Neural cell (in vitro differentiated cells): ENCODE data around the gene VIPR1. TPM values are rescaled to one million over a fixed set of nuclear protein-coding genes. Genes with fewer than 3 reads are reported as not detected.

ENCODE experiments used
- H2AFZ ChIP-seq: fragments of 200-600, 300-800 bp; sonication (generic), shearing (Covaris generic); 2 replicates; pipeline ENCODE4 v1.6.0; 2014; ENCODE audit warnings: low read depth, mild to moderate bottlenecking, antibody characterized with exemption, low read length, moderate library complexity
- H3F3A ChIP-seq: fragments of 200-600 bp; shearing (Covaris generic); 2 replicates; pipeline ENCODE4 v1.6.1; 2016; ENCODE audit warnings: mild to moderate bottlenecking, moderate library complexity, mixed read lengths, antibody characterized with exemption, low read length; ENCODE audit not compliant: insufficient read depth, poor library complexity, severe bottlenecking
- H3K27ac ChIP-seq: fragments of 200-600, 300-800 bp; sonication (generic), shearing (Covaris generic); 2 replicates; pipeline ENCODE4 v1.5.1; 2014; ENCODE audit warnings: mild to moderate bottlenecking, low read length, moderate library complexity
- H3K27me3 ChIP-seq: fragments of 300-800, 200-600 bp; sonication (generic), shearing (Covaris generic); 2 replicates; pipeline ENCODE4 v1.6.0; 2014; ENCODE audit warnings: mild to moderate bottlenecking, low read depth, low read length, moderate library complexity; ENCODE audit not compliant: insufficient read depth
- H3K36me3 ChIP-seq: fragments of 300-800, 200-600 bp; sonication (generic), shearing (Covaris generic); 2 replicates; pipeline ENCODE4 v1.5.1; 2014; ENCODE audit warnings: mild to moderate bottlenecking, antibody characterized with exemption, low read length, moderate library complexity; ENCODE audit not compliant: insufficient read depth
- H3K4me2 ChIP-seq: fragments of 300-800, 200-600 bp; sonication (generic), shearing (Covaris generic); 2 replicates; pipeline ENCODE4 v1.6.0; 2014; ENCODE audit warnings: mild to moderate bottlenecking, low read length
- H3K4me3 ChIP-seq: fragments of 300-800, 200-600 bp; sonication (generic), shearing (Covaris generic); 2 replicates; pipeline ENCODE4 v1.5.1; 2014; ENCODE audit warnings: mild to moderate bottlenecking, low read length, moderate library complexity
- H3K79me2 ChIP-seq: fragments of 200-600 bp; shearing (Covaris generic); replicated peaks from 2 replicates; pipeline ENCODE4 v1.6.0; 2014; ENCODE audit warnings: mild to moderate bottlenecking, low read length, moderate library complexity; ENCODE audit not compliant: insufficient read depth
- H3K9ac ChIP-seq: fragments of 300-800, 200-600 bp; sonication (generic), shearing (Covaris generic); 2 replicates; pipeline ENCODE4 v1.6.1; 2016; ENCODE audit warnings: mild to moderate bottlenecking, low read length, mixed read lengths
- H3K9me2 ChIP-seq: fragments of 200-600 bp; shearing (Covaris generic); 2 replicates; pipeline ENCODE4 v1.6.1; 2016; ENCODE audit warnings: mild to moderate bottlenecking, low read length, mixed read lengths; ENCODE audit not compliant: insufficient read depth
- H3K9me3 ChIP-seq: fragments of 200-600, 300-800 bp; sonication (generic), shearing (Covaris generic); 2 replicates; pipeline ENCODE4 v1.6.1; 2016; ENCODE audit warnings: mild to moderate bottlenecking, mixed run types, low read length, moderate library complexity, mixed read lengths
- H4K20me1 ChIP-seq: fragments of 200-600 bp; shearing (Covaris generic); 2 replicates; pipeline ENCODE4 v1.6.1; 2016; ENCODE audit warnings: mild to moderate bottlenecking, mixed run types; ENCODE audit not compliant: insufficient read depth
- EP300 ChIP-seq: fragments of 450-650 bp; conservative IDR thresholded peaks from 2 replicates; pipeline ENCODE4 v1.6.1; 2014; ENCODE audit warnings: antibody characterized with exemption, mild to moderate bottlenecking, moderate library complexity; ENCODE audit not compliant: poor library complexity, severe bottlenecking
- EZH2 ChIP-seq: fragments of 200-600, 300-800 bp; shearing (Covaris generic), sonication (generic); IDR thresholded peaks from 2 replicates; pipeline ENCODE4 v1.6.1; 2014; ENCODE audit warnings: antibody characterized with exemption, low read length, borderline replicate concordance, mild to moderate bottlenecking; ENCODE audit not compliant: insufficient read depth, poor library complexity, severe bottlenecking
- MXI1 ChIP-seq: fragments of 450-650 bp; conservative IDR thresholded peaks from 2 replicates; pipeline ENCODE4 v1.6.1; 2014; ENCODE audit warnings: antibody characterized with exemption, mild to moderate bottlenecking; ENCODE audit not compliant: poor library complexity, severe bottlenecking
- POLR2AphosphoS5 ChIP-seq: IDR thresholded peaks from 2 replicates; pipeline ENCODE4 v1.6.1; 2012
- RAD21 ChIP-seq: fragments of 450-650 bp; conservative IDR thresholded peaks from 2 replicates; pipeline ENCODE4 v1.6.1; 2014; ENCODE audit warnings: antibody characterized with exemption, mild to moderate bottlenecking, moderate library complexity
- SMC3 ChIP-seq: fragments of 450-650 bp; conservative IDR thresholded peaks from 2 replicates; pipeline ENCODE4 v1.6.1; 2014; ENCODE audit warnings: antibody characterized with exemption, mild to moderate bottlenecking, moderate library complexity; ENCODE audit not compliant: poor library complexity
- TAF1 ChIP-seq: IDR thresholded peaks from 2 replicates; pipeline ENCODE4 v1.6.1; 2012; ENCODE audit warnings: low read depth
- polyA plus RNA-seq: library from polyadenylated mRNA; depleted of rRNA; stranded (reverse); fragments of >200 nt; gene quantifications from 2 replicates; pipeline ENCODE4 v1.2.3, GENCODE V29; 2014
- small RNA-seq, 3 experiments: library from RNA; depleted of rRNA; stranded (forward); fragments of <200 nt; gene quantifications; one replicate each; pipeline ENCODE3, GENCODE V24; 2012
- TF ChIP-seq, protein P1 (sequence below): IDR thresholded peaks from 2 replicates; pipeline ENCODE4 v1.6.1; 2012; ENCODE audit warnings: borderline replicate concordance
- TF ChIP-seq, protein P2 (sequence below): fragments of 450-650 bp; IDR thresholded peaks from 2 replicates; pipeline ENCODE4 v1.5.1; 2014; ENCODE audit warnings: antibody characterized with exemption, mild to moderate bottlenecking, moderate library complexity; ENCODE audit not compliant: poor library complexity, severe bottlenecking

The VIPR1 gene
- polyA plus RNA-seq, 1 donor from 2014 or later, result 1.6 TPM

DNA sequence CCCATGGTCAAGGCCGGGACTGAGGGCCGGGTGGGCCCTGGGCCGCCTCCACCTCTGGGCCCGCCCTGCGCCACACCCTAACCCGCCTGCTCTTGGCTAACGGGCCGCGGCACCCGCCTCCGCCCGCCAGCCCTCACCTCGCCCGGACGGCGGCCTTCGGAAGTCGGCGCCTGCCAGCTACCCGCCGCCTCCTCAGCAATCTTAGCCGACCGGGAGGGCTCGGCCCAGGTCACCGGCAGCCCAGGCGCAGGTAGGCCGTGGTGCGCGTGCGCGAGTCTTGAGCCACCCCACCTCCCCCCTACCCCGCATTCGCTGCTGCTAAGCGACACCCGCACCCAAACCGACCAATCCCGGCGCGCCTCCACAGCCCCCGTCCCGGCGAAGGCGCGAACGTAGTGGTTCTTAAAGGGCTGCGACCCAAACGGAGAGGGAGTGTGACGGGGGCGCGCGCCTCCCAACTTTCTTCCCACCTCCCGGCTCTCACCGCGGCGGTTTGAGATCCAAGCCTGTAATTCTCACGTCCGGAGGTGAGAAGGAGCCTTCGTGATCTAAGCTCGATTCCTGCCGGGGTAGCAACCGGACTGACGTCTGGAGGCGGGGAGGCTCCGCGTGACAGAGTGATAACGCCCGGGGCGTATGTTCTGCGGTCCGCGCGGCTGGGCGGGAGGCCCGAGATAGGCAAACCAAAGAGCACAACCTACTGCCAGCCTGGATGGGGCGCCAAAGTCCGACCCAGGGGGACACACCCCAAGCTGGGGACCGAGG is 79.4 kb downstream of the VIPR1 start, which contains the start of gene SEC22C:
SEC22C (minus strand) TSS at position 259 of the 765 bp plus-strand sequence. CDS start 12,921 bp downstream, outside the sequence.
- Histone ChIP-seq H3K79me2 (peaks cover 38% of the 10 kb centered on the region), H3K36me3 (no peaks in the 10 kb centered on the region), H3K9me2 (no peaks in the 10 kb centered on the region), H2AFZ (peak within 1 kb of the TSS; percentile 75), H3K4me3 (peak within 1 kb of the TSS; percentile 89), H3F3A (no peaks in the 10 kb centered on the region), H3K27me3 (no peaks in the 10 kb centered on the region), H3K9me3 (no peaks in the 10 kb centered on the region), H3K9ac (peak within 1 kb of the TSS; percentile 90), H3K27ac (peak within 1 kb of the TSS; percentile 78), H4K20me1 (no peaks in the 10 kb centered on the region), H3K4me2 (peak within 1 kb of the TSS; percentile 83)
- TF ChIP-seq EZH2 (no peak), SMC3 (peak; percentile 48), EP300 (peak; percentile 53), MXI1 (peak; percentile 86), POLR2AphosphoS5 (peak; percentile 93), TAF1 (peak; percentile 60), RAD21 (peak; percentile 49)
- TF ChIP-seq, protein P1, sequence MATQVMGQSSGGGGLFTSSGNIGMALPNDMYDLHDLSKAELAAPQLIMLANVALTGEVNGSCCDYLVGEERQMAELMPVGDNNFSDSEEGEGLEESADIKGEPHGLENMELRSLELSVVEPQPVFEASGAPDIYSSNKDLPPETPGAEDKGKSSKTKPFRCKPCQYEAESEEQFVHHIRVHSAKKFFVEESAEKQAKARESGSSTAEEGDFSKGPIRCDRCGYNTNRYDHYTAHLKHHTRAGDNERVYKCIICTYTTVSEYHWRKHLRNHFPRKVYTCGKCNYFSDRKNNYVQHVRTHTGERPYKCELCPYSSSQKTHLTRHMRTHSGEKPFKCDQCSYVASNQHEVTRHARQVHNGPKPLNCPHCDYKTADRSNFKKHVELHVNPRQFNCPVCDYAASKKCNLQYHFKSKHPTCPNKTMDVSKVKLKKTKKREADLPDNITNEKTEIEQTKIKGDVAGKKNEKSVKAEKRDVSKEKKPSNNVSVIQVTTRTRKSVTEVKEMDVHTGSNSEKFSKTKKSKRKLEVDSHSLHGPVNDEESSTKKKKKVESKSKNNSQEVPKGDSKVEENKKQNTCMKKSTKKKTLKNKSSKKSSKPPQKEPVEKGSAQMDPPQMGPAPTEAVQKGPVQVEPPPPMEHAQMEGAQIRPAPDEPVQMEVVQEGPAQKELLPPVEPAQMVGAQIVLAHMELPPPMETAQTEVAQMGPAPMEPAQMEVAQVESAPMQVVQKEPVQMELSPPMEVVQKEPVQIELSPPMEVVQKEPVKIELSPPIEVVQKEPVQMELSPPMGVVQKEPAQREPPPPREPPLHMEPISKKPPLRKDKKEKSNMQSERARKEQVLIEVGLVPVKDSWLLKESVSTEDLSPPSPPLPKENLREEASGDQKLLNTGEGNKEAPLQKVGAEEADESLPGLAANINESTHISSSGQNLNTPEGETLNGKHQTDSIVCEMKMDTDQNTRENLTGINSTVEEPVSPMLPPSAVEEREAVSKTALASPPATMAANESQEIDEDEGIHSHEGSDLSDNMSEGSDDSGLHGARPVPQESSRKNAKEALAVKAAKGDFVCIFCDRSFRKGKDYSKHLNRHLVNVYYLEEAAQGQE, result peak; percentile 59
- TF ChIP-seq, protein P2, sequence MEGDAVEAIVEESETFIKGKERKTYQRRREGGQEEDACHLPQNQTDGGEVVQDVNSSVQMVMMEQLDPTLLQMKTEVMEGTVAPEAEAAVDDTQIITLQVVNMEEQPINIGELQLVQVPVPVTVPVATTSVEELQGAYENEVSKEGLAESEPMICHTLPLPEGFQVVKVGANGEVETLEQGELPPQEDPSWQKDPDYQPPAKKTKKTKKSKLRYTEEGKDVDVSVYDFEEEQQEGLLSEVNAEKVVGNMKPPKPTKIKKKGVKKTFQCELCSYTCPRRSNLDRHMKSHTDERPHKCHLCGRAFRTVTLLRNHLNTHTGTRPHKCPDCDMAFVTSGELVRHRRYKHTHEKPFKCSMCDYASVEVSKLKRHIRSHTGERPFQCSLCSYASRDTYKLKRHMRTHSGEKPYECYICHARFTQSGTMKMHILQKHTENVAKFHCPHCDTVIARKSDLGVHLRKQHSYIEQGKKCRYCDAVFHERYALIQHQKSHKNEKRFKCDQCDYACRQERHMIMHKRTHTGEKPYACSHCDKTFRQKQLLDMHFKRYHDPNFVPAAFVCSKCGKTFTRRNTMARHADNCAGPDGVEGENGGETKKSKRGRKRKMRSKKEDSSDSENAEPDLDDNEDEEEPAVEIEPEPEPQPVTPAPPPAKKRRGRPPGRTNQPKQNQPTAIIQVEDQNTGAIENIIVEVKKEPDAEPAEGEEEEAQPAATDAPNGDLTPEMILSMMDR, result peak; percentile 61

DNA sequence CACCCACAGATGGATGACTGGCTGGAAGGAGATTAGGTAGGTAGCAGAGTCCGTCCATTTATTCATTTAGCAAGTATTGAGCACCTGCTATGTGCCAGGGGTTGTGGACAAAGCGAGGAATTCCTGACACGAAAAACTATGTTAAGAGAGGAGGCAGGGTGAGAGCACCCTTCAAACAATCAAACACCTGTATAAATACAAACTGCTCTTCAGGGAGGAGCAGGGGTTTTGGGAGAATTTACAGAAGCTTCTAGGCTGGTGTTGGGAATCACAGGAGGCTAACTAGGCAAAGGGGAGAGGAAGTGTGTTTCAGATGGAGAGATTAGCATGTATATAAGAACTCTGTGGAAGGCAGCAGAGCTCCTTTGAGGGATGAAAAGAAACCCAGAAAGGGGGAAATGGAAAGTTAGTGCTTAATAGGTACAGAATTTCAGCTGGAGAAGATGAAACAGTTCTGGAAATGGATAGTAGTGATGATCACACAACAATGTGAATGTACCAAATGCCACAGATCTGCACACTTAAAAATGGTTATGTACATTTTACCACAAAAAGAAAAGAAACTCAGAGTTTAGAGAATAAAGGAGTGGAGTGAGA is 80.1 kb downstream of the VIPR1 start:
- H3K9me2 ChIP-seq, result no peaks in the 10 kb centered on the region
- no peaks in the 10 kb centered on the region for H3K9me3 ChIP-seq
- peak overlapping the region; percentile 66 for H3K4me2 ChIP-seq
- peak overlapping the region; percentile 89 for H3K4me3 ChIP-seq
- H3F3A ChIP-seq, result no peaks in the 10 kb centered on the region
- H2AFZ ChIP-seq, result peak overlapping the region; percentile 75
- H3K79me2 ChIP-seq, result peaks cover 33% of the 10 kb centered on the region
- H3K9ac ChIP-seq, result peak overlapping the region; percentile 90
- H4K20me1 ChIP-seq, result no peaks in the 10 kb centered on the region
- H3K36me3 ChIP-seq, result no peaks in the 10 kb centered on the region
- TF ChIP-seq SMC3 (no peak), TAF1 (no peak)
- TF ChIP-seq, protein P2, result peak; percentile 6
- H3K27ac ChIP-seq, result peak overlapping the region; percentile 78
- H3K27me3 ChIP-seq, result no peaks in the 10 kb centered on the region

Small RNAs within 50 kb of the gene (small RNA-seq; reads per million reads assigned to genes)
- gene AC092047.1, result 0 reads per million in 3 experiments

Other genes starting within 250 kb of the VIPR1 start
- gene CCK, start 236.5 kb upstream of the VIPR1 start, polyA plus RNA-seq, result not detected in 2 replicates
- gene LYZL4, start 92.0 kb upstream of the VIPR1 start, polyA plus RNA-seq, result not detected in 2 replicates
- gene SEC22C, start 79.3 kb downstream of the VIPR1 start, polyA plus RNA-seq, result 82.4 and 93.6 TPM in 2 replicates
- gene SS18L2, start 88.2 kb downstream of the VIPR1 start, polyA plus RNA-seq, result 72.2 and 72.9 TPM in 2 replicates
- 227 and 242 TPM in 2 replicates for gene NKTR, start 98.0 kb downstream of the VIPR1 start, polyA plus RNA-seq
- 4.8 and 5.1 TPM in 2 replicates for gene ZBTB47, start 151.1 kb downstream of the VIPR1 start, polyA plus RNA-seq
- gene KLHL40, start 182.9 kb downstream of the VIPR1 start, polyA plus RNA-seq, result not detected in 2 replicates
- gene HHATL, start 200.2 kb downstream of the VIPR1 start, polyA plus RNA-seq, result 0.60 TPM in 1 of 2 replicates, not detected in the other